GM12873 (cell line): ENCODE results near the gene RIT1.

ENCODE experiments used
- TF ChIP-seq, protein P1 (sequence below): IDR thresholded peaks from 2 replicates; pipeline ENCODE4 v1.5.1; 2012; ENCODE audit warnings: low read depth, mild to moderate bottlenecking, moderate library complexity, low read length, control low read depth; ENCODE audit not compliant: insufficient read depth; ENCODE audit errors: missing control alignments

The RIT1 gene

DNA sequence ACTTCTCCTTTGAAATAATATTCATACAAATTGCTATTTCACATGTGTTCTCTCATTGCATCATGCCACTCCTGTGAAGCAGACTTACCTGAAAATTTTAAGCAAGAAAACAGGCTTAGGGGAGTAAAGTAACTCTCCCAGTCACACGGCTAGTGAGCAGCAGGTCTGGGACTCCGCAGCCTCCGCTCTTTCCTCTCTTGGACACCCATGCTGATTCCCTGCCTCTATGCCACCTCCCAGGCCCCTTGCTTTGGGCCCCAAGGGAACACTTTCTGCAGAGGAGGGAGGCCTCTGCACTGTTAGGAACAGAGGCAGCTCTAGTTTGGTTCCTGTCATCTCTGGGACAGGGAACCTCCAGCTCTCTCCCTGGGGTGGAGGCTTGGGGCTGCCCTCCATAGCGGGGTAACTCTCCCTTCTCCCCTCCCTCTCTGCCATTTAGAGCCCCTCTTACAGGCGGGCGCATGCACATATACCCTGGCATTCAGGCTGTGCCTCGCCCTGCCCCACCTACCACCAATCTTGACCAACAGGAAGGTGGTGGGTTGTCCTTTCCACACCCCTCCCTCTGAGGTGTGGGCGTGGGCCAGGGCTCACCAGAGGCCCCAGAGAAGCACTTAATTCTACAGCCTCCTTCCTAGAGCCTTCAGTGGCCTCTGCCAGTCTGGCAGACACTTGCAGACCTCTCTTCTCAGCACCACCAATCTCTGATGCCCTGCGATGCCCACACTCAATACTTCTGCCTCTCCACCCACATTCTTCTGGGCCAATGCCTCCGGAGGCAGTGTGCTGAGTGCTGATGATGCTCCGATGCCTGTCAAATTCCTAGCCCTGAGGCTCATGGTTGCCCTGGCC lies 30.1 kb upstream of the RIT1 start, which contains the start of gene RXFP4:
Gene RXFP4 (plus strand): TSS at position 646 of the 852 bp plus-strand sequence. CDS start 72 bp downstream, at position 718.
- TF ChIP-seq, protein P1, sequence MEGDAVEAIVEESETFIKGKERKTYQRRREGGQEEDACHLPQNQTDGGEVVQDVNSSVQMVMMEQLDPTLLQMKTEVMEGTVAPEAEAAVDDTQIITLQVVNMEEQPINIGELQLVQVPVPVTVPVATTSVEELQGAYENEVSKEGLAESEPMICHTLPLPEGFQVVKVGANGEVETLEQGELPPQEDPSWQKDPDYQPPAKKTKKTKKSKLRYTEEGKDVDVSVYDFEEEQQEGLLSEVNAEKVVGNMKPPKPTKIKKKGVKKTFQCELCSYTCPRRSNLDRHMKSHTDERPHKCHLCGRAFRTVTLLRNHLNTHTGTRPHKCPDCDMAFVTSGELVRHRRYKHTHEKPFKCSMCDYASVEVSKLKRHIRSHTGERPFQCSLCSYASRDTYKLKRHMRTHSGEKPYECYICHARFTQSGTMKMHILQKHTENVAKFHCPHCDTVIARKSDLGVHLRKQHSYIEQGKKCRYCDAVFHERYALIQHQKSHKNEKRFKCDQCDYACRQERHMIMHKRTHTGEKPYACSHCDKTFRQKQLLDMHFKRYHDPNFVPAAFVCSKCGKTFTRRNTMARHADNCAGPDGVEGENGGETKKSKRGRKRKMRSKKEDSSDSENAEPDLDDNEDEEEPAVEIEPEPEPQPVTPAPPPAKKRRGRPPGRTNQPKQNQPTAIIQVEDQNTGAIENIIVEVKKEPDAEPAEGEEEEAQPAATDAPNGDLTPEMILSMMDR = no peak

- TF ChIP-seq, protein P1 = no peak
Observed at GRCh38 chr1:155940482-155940992, 29.4 kb upstream of the RIT1 start.

- TF ChIP-seq, protein P1 = peak; percentile 72
Observed at GRCh38 chr1:155938220-155938627, 27.1 kb upstream of the RIT1 start.

DNA sequence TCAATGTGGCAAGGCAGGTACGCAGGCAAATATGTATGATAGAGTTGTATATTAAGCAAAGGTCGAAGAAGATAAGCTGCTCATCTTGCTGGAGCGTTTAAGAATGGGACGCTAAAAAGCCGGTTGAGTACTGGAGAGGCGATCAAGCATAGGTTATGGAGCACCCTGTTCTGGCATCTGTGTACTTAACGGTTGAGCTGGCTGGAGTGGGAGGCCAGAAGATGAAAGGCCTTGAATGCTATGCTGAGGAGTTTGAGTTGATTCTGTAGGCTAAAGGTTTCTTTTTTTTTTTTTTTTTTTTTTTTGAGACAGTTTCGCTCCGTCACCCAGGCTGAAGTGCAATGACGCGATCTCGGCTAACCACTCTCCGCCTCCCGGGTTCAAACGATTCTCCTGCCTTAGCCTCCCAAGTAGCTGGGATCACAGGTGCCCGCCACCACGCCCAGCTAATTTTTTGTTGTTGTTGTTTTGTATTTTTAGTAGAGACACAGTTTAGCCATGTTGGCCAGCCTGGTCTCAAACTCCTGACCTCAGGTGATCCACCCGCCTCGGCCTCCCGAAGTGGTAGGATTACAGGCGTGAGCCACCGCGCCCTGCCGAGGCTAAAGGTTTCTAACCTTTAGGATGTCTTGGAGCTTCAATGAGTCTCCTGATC lies 23.9 kb upstream of the RIT1 start:
- TF ChIP-seq, protein P1 = no peak

DNA sequence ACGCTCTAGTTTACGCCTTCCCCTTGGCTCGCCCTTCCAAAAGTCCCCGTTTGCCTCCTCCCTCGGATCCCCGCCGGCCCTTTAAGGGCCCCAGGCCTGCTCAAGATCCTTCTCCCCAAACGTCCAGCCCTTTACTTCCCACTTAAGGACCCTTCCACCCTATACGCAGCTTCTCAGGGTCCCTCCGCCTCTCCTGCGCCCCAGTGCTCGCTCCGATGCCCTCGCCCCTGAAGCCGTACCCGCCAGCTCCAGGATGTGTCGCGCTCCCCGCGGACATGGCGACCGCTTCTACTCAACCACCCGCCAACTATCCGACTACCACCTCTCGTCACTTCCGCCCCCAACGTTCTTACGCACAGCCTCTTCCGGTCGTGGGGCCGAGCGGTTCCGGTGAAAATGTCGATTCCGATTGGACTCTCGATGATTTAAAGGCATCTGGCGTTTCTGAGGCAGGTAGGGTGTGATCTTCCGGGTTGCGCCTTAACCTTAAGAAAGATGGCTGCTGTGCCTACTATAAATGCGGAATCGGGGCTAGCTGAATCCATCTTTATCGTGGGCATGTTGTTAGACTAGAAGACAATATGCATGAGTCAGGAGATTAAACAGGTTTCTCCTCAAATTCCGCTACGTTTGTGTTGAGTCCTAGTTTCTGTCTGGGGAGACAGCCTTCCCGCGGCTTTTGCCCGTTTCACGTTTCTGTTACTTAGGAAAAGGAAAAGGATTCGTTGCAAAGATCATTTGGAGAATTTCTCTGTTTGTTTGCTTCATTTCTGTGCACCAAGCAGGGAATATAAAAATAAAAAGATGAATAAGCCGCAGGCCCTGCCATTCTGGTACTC lies 23.2 kb upstream of the RIT1 start, which contains the start of gene KHDC4:
Gene KHDC4 (minus strand): TSS at position 317 of the 839 bp plus-strand sequence. CDS start 40 bp downstream, at position 277.
- TF ChIP-seq, protein P1 = peak; percentile 25

GRCh38 chr1:155933591-155934096 lies 22.5 kb upstream of the RIT1 start:
- TF ChIP-seq, protein P1 = peak; percentile 5

- TF ChIP-seq, protein P1 = no peak
Observed at GRCh38 chr1:155932487-155932886, 21.3 kb upstream of the RIT1 start.
